GM10248 (cell line): ENCODE results near the gene ADAMTS16.

Experiments
- CTCF ChIA-PET: fragments of 300-600 bp; sonication (Branson Sonifier 250); formaldehyde crosslinking; extraction: SDS; loops from one replicate; lab custom pipeline; 2021; ENCODE audit warnings: antibody characterized with exemption; lab: Yijun Ruan, JAX
- POLR2A ChIA-PET: fragments of 350-650 bp; sonication (Branson Sonifier 250); formaldehyde crosslinking; extraction: SDS; loops from one replicate; lab custom pipeline; 2020; ENCODE audit warnings: antibody characterized with exemption; lab: Yijun Ruan, JAX
- DNase-seq: peaks from one replicate; pipeline ENCODE4 v3.0.0; 2012; ENCODE audit errors: extremely low spot score
- TF ChIP-seq, protein P1 (sequence below): IDR thresholded peaks from 2 replicates; pipeline ENCODE4 v1.5.1; 2012; ENCODE audit warnings: mild to moderate bottlenecking, low read depth; ENCODE audit errors: extremely low read depth, missing control alignments, control extremely low read depth

ADAMTS16 gene

GRCh38 chr5:5275211-5275610 is 135.1 kb downstream of the ADAMTS16 start:
- CTCF ChIA-PET: interaction anchor here (2.5 kb wide), 1 partner anchor 8 kb away, joined by 8 read pairs; no protein-coding TSS in a partner anchor
- POLR2A ChIA-PET: no interaction called here

GRCh38 chr5:5276430-5276829 is 136.3 kb downstream of the ADAMTS16 start:
- TF ChIP-seq, protein P1, sequence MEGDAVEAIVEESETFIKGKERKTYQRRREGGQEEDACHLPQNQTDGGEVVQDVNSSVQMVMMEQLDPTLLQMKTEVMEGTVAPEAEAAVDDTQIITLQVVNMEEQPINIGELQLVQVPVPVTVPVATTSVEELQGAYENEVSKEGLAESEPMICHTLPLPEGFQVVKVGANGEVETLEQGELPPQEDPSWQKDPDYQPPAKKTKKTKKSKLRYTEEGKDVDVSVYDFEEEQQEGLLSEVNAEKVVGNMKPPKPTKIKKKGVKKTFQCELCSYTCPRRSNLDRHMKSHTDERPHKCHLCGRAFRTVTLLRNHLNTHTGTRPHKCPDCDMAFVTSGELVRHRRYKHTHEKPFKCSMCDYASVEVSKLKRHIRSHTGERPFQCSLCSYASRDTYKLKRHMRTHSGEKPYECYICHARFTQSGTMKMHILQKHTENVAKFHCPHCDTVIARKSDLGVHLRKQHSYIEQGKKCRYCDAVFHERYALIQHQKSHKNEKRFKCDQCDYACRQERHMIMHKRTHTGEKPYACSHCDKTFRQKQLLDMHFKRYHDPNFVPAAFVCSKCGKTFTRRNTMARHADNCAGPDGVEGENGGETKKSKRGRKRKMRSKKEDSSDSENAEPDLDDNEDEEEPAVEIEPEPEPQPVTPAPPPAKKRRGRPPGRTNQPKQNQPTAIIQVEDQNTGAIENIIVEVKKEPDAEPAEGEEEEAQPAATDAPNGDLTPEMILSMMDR: no peak
- ChIA-PET CTCF (interaction anchor here (2.5 kb wide), 1 partner anchor 7 kb away, joined by 8 read pairs; no protein-coding TSS in a partner anchor), POLR2A (no interaction called here)
- DNase-seq: no peak

More at GRCh38 chr5:5275211-5275610, 135.1 kb downstream of the ADAMTS16 start:
- TF ChIP-seq, protein P1: no peak
- DNase-seq: no peak

GRCh38 chr5:5276951-5277517 is 136.9 kb downstream of the ADAMTS16 start:
- CTCF ChIA-PET: interaction anchor here (1.6 kb wide), 1 partner anchor 23 kb away, joined by 4 read pairs; no protein-coding TSS in a partner anchor
- POLR2A ChIA-PET: no interaction called here
- DNase-seq: no peak
- TF ChIP-seq, protein P1: no peak

- no peak for DNase-seq
- CTCF ChIA-PET: interaction anchor here (1.6 kb wide), 1 partner anchor 21 kb away, joined by 4 read pairs; no protein-coding TSS in a partner anchor
- POLR2A ChIA-PET: no interaction called here
- TF ChIP-seq, protein P1: no peak
Measured at GRCh38 chr5:5278201-5278814, 138.2 kb downstream of the ADAMTS16 start.

GRCh38 chr5:5278815-5279381 is 138.8 kb downstream of the ADAMTS16 start:
- TF ChIP-seq, protein P1: no peak
- ChIA-PET CTCF (interaction anchor here (1.6 kb wide), 1 partner anchor 21 kb away, joined by 4 read pairs; no protein-coding TSS in a partner anchor), POLR2A (no interaction called here)
- DNase-seq: no peak

- DNase-seq: no peak
- TF ChIP-seq, protein P1: no peak
- ChIA-PET CTCF (no interaction called here), POLR2A (no interaction called here)
Measured at GRCh38 chr5:5285906-5286305, 145.8 kb downstream of the ADAMTS16 start.
